GM20000 (cell line): ENCODE data around the gene RABGGTB.
"Not testable (repeated sequence)": the region's sequence is repeated elsewhere in the genome, so short reads cannot be mapped to it uniquely, and the experiment has no call there.

Experiments
- DNase-seq: peaks from one replicate; pipeline ENCODE4 v3.0.0; 2012; ENCODE audit warnings: low spot score
- TF ChIP-seq, protein P1 (sequence below): IDR thresholded peaks from 2 replicates; pipeline ENCODE4 v1.5.1; 2012; ENCODE audit warnings: mild to moderate bottlenecking, control low read depth; ENCODE audit errors: extremely low read depth, missing control alignments

RABGGTB gene

GRCh38 chr1:75785983-75786853 is at the start of gene RABGGTB:
Gene RABGGTB, plus strand, starts transcription at chr1:75786256. Its CDS starts 16 bp downstream, at chr1:75786272.
- DNase-seq, result peak; percentile 88
- TF ChIP-seq, protein P1, sequence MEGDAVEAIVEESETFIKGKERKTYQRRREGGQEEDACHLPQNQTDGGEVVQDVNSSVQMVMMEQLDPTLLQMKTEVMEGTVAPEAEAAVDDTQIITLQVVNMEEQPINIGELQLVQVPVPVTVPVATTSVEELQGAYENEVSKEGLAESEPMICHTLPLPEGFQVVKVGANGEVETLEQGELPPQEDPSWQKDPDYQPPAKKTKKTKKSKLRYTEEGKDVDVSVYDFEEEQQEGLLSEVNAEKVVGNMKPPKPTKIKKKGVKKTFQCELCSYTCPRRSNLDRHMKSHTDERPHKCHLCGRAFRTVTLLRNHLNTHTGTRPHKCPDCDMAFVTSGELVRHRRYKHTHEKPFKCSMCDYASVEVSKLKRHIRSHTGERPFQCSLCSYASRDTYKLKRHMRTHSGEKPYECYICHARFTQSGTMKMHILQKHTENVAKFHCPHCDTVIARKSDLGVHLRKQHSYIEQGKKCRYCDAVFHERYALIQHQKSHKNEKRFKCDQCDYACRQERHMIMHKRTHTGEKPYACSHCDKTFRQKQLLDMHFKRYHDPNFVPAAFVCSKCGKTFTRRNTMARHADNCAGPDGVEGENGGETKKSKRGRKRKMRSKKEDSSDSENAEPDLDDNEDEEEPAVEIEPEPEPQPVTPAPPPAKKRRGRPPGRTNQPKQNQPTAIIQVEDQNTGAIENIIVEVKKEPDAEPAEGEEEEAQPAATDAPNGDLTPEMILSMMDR, result no peak

GRCh38 chr1:75742047-75742625 is 43.9 kb upstream of the RABGGTB start:
- no peak for DNase-seq
- TF ChIP-seq, protein P1, result no peak

GRCh38 chr1:75745276-75745675 is 40.8 kb upstream of the RABGGTB start:
- TF ChIP-seq, protein P1, result no peak
- DNase-seq, result no peak

GRCh38 chr1:75757210-75757609 is 28.8 kb upstream of the RABGGTB start:
- DNase-seq, result not testable (repeated sequence)

- DNase-seq, result not testable (repeated sequence)
Measured at GRCh38 chr1:75758543-75758942, 27.5 kb upstream of the RABGGTB start.

DNA sequence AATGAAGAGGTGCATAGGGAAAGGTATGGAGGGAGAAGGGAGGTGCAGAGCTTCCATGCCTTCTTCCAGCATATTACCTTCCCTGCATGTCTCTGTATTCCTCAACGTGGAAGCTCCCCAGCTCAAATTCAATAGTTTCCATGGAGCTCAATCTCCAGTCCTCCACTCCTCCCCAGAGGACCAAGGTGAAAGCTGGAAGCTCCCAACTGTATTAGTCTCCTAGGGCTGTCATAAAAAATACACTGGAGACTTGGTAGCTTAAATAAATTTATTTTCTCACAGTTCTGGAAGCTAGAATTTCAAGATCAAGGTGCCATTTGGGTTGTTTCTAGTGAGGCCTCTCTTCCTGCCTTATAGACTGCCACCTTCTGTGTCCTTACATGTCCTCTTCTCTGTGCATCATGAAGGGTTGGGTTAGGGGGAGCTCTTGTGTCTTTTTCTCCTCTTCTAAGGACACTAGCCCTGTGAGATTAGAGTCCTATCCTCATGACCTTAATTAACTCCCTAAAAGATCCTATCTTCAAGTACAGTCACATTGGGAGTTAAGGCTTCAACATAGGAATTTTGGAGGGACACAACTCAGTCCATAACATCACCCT is 21.9 kb upstream of the RABGGTB start:
- no peak for DNase-seq
- TF ChIP-seq, protein P1, result no peak

DNA sequence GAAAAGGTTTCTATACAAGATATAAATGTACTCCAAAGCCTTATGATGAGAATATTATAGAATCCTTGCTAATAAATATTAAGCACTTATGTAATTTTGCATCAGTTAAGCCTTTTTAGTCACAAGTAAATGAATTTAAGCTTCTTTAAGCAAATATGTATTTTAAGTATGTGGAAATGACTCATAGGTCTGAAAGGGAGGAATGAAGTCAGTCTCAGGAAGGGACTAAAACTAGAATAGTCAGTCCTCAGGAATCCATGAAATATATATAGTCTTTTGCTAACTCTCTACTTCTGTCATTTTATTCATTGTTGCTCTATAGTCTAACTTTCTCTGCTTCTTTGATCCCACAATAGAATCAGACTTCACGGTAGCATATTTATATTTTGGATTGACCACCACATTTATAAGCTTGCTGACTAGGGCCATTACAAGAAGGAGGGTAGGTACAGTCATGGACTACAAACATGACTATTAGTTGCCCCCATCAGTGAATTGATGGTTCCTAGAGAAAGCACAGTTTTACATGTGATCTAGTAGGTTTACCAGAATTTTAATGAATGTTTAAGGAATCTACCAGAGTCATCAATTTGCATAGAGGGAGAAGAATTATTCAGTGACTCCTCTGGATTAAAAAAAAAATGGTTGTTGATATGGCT is 20.2 kb upstream of the RABGGTB start:
- TF ChIP-seq, protein P1, result no peak
- no peak for DNase-seq

- no peak for DNase-seq
- TF ChIP-seq, protein P1, result no peak
Measured at GRCh38 chr1:75768016-75768415, 18.0 kb upstream of the RABGGTB start.
